KMS-11 (cell line): ENCODE data around the gene MYO19.

Source experiments
- H2AFZ ChIP-seq: fragments of 200-600 bp; sonication (generic); 2 replicates; pipeline ENCODE4 v1.6.1; 2016; ENCODE audit warnings: antibody characterized with exemption, mixed run types, low read depth
- H3K27ac ChIP-seq: fragments of 200-600 bp; sonication (generic); 2 replicates; pipeline ENCODE4 v1.6.1; 2016; ENCODE audit warnings: mild to moderate bottlenecking, mixed run types
- H3K27me3 ChIP-seq: fragments of 200-600 bp; sonication (generic); 2 replicates; pipeline ENCODE4 v1.6.1; 2017; ENCODE audit warnings: mild to moderate bottlenecking, low read depth, mixed run types, moderate library complexity; ENCODE audit not compliant: insufficient read depth
- H3K36me3 ChIP-seq: fragments of 200-600 bp; sonication (generic); 2 replicates; pipeline ENCODE4 v1.6.1; 2017; ENCODE audit warnings: mild to moderate bottlenecking, mixed run types; ENCODE audit not compliant: insufficient read depth
- H3K4me1 ChIP-seq: fragments of 200-600 bp; sonication (generic); 2 replicates; pipeline ENCODE4 v1.6.1; 2016; ENCODE audit warnings: mild to moderate bottlenecking, low read depth, mixed run types; ENCODE audit not compliant: poor library complexity, severe bottlenecking
- H3K4me2 ChIP-seq: fragments of 200-600 bp; sonication (generic); 2 replicates; pipeline ENCODE4 v1.7.0; 2016; ENCODE audit warnings: mild to moderate bottlenecking, mixed run types
- H3K4me3 ChIP-seq: fragments of 200-600 bp; sonication (generic); IDR thresholded peaks from 2 replicates; pipeline ENCODE4 v1.6.1; 2017; ENCODE audit warnings: low read depth, low read length, mixed read lengths; ENCODE audit not compliant: insufficient read depth
- H3K79me2 ChIP-seq: fragments of 200-600 bp; sonication (generic); 2 replicates; pipeline ENCODE4 v1.6.1; 2016; ENCODE audit warnings: low read depth, mixed run types; ENCODE audit not compliant: insufficient read depth
- H3K9ac ChIP-seq: fragments of 200-600 bp; sonication (generic); 2 replicates; pipeline ENCODE4 v1.6.1; 2016; ENCODE audit warnings: mild to moderate bottlenecking, mixed run types
- H4K20me1 ChIP-seq: fragments of 200-600 bp; sonication (generic); 2 replicates; pipeline ENCODE4 v1.6.1; 2016; ENCODE audit warnings: mild to moderate bottlenecking, mixed run types; ENCODE audit not compliant: insufficient read depth
- TF ChIP-seq, protein P1 (sequence below): fragments of 200-600 bp; sonication (generic); conservative IDR thresholded peaks from 2 replicates; pipeline ENCODE4 v1.6.1; 2017; ENCODE audit warnings: low read depth, mild to moderate bottlenecking, antibody characterized with exemption, low read length, moderate library complexity, mixed read lengths

Gene MYO19

GRCh38 chr17:36535669-36536081 lies 1.0 kb upstream of the MYO19 start:
- H3K27ac ChIP-seq: peak overlapping the region; percentile 97
- TF ChIP-seq, protein P1, sequence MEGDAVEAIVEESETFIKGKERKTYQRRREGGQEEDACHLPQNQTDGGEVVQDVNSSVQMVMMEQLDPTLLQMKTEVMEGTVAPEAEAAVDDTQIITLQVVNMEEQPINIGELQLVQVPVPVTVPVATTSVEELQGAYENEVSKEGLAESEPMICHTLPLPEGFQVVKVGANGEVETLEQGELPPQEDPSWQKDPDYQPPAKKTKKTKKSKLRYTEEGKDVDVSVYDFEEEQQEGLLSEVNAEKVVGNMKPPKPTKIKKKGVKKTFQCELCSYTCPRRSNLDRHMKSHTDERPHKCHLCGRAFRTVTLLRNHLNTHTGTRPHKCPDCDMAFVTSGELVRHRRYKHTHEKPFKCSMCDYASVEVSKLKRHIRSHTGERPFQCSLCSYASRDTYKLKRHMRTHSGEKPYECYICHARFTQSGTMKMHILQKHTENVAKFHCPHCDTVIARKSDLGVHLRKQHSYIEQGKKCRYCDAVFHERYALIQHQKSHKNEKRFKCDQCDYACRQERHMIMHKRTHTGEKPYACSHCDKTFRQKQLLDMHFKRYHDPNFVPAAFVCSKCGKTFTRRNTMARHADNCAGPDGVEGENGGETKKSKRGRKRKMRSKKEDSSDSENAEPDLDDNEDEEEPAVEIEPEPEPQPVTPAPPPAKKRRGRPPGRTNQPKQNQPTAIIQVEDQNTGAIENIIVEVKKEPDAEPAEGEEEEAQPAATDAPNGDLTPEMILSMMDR: no peak
- H3K4me3 ChIP-seq: no peak overlapping the region
- H4K20me1 ChIP-seq: no peaks in the 10 kb centered on the region
- H3K4me2 ChIP-seq: peak overlapping the region; percentile 45
- peak overlapping the region; percentile 78 for H2AFZ ChIP-seq
- H3K4me1 ChIP-seq: peaks cover 16% of the 10 kb centered on the region
- peak overlapping the region; percentile 98; the same call in 1 of the 2 replicates for H3K9ac ChIP-seq
- no peaks in the 10 kb centered on the region for H3K27me3 ChIP-seq
- peaks cover 25% of the 10 kb centered on the region for H3K79me2 ChIP-seq
- 0 out of 2 replicates have a peak, but pooled peaks cover 5% of the 10 kb centered on the region for H3K36me3 ChIP-seq

GRCh38 chr17:36533935-36534839 lies 481 bp downstream of the MYO19 start:
- H3K27ac ChIP-seq: peak overlapping the region; percentile 97
- H3K9ac ChIP-seq: peak overlapping the region; percentile 98
- peak overlapping the region; percentile 78 for H2AFZ ChIP-seq
- 0 out of 2 replicates have a peak, but pooled peaks cover 5% of the 10 kb centered on the region for H3K36me3 ChIP-seq
- peaks cover 16% of the 10 kb centered on the region for H3K4me1 ChIP-seq
- H3K79me2 ChIP-seq: peaks cover 25% of the 10 kb centered on the region
- H3K4me2 ChIP-seq: peak overlapping the region; percentile 70
- H3K4me3 ChIP-seq: no peak overlapping the region
- TF ChIP-seq, protein P1: peak; percentile 87
- no peaks in the 10 kb centered on the region for H3K27me3 ChIP-seq
- no peaks in the 10 kb centered on the region for H4K20me1 ChIP-seq

GRCh38 chr17:36532435-36532975 lies 2.2 kb downstream of the MYO19 start:
- H3K79me2 ChIP-seq: peaks cover 25% of the 10 kb centered on the region
- no peaks in the 10 kb centered on the region for H3K27me3 ChIP-seq
- no peak overlapping the region for H3K27ac ChIP-seq
- peaks cover 5% of the 10 kb centered on the region; the same call in 1 of the 2 replicates for H3K36me3 ChIP-seq
- no peak overlapping the region for H2AFZ ChIP-seq
- no peaks in the 10 kb centered on the region for H4K20me1 ChIP-seq
- H3K9ac ChIP-seq: no peak overlapping the region
- no peak overlapping the region for H3K4me3 ChIP-seq
- no peak overlapping the region for H3K4me2 ChIP-seq
- peaks cover 16% of the 10 kb centered on the region for H3K4me1 ChIP-seq
- TF ChIP-seq, protein P1: no peak

DNA sequence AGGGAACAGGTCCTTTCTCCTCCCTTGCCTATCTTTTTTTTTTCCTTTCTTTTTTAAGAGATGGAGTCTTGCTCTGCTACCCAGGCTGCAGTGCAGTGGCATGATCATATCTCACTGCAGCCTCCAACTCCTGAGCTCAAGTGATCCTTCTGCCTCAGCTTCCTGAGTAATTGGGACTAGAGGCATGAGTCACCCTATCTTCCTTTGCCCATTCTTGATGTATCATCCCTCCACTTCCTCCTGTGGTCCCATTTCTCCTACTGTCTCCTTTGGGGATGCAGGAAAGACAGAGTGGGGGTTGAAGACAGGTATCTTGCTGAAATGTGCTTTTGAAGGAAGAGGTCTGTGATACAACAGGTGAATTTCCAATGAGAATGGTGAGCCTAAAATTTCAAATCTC lies 5.5 kb downstream of the MYO19 start:
- Histone ChIP-seq H3K4me3 (no peak overlapping the region), H4K20me1 (no peaks in the 10 kb centered on the region), H3K27ac (no peak overlapping the region), H3K9ac (no peak overlapping the region), H3K27me3 (no peaks in the 10 kb centered on the region), H3K79me2 (0 out of 2 replicates have a peak, but pooled peaks cover 13% of the 10 kb centered on the region), H3K4me2 (no peak overlapping the region), H2AFZ (no peak overlapping the region), H3K4me1 (peaks cover 19% of the 10 kb centered on the region), H3K36me3 (peaks cover 12% of the 10 kb centered on the region; the same call in 1 of the 2 replicates)
- TF ChIP-seq, protein P1: no peak
